ENCODE data around the gene BRINP3. TPM values are rescaled to one million over a fixed set of nuclear protein-coding genes. Genes with fewer than 3 reads are reported as not detected.

BRINP3 gene
- total RNA-seq, 1 experiment from 2014 or later: not detected

DNA sequence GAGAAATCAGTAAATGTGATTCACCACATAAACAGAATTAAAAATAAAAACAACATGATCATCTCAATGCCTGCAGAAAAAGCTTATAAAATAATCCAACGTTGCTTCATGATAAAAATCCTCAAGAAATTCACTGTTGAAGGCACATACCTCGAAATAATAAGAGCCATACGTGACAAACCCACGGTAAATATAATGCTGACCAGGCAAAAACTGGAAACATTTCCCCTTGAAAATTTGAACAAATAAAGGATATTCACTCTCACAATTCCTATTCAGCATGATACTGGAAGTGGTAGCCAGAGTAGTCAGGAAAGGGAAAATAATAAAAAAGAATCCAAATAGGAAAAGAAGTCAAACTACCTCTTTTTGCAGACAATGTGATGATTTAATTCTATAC lies 148.8 kb downstream of the BRINP3 start:
- TF ChIP-seq CTCF (conservative IDR thresholded peaks at IDR 0.05): no peak
- Mint-ChIP-seq H3K27ac (no peak overlapping the region), H3K4me1 (no peaks in the 10 kb centered on the region), H3K36me3 (ENCODE audit: insufficient read depth in 1 of 3, low read depth in 3 of 3) (no peaks in the 10 kb centered on the region), H3K9me3 (no peaks in the 10 kb centered on the region), H3K4me3 (no peak overlapping the region), H3K27me3 (ENCODE audit: low read depth) (no peaks in the 10 kb centered on the region)
- Histone ChIP-seq H2BK120ac (ENCODE audit: low read depth, low read length, poor library complexity, severe bottlenecking) (no peak overlapping the region), H3K9me3 (ENCODE audit: control insufficient read depth, low read depth, low read length) (no peaks in the 10 kb centered on the region), H3K79me2 (ENCODE audit: insufficient read depth, low read length) (no peaks in the 10 kb centered on the region), H2BK5ac (ENCODE audit: insufficient read length, low read length) (no peak overlapping the region), H3K4ac (ENCODE audit: low read depth, low read length) (no peak overlapping the region), H3K23ac (ENCODE audit: insufficient read length, low read depth, low read length) (no peak overlapping the region), H4K5ac (ENCODE audit: insufficient read length, low read depth, low read length) (no peak overlapping the region), H2AFZ (ENCODE audit: low read length) (no peak overlapping the region), H3K14ac (ENCODE audit: insufficient read depth, low read length) (no peak overlapping the region), H3K18ac (ENCODE audit: insufficient read length, low read depth, low read length) (no peak overlapping the region), H3T11ph (ENCODE audit: low read length) (no peak overlapping the region), H4K8ac (replicated peaks; ENCODE audit: insufficient read length, low read depth, low read length) (no peak overlapping the region), H2BK12ac (ENCODE audit: insufficient read length, low read depth, low read length) (no peak overlapping the region), H3K27ac (ENCODE audit: insufficient read length, low read depth, low read length) (no peak overlapping the region), H3K27me3 (ENCODE audit: insufficient read depth, low read length) (no peaks in the 10 kb centered on the region), H4K20me1 (ENCODE audit: control insufficient read depth, insufficient read depth, insufficient read length) (no peaks in the 10 kb centered on the region), H3K79me1 (ENCODE audit: insufficient read depth, low read depth, low read length, poor library complexity, severe bottlenecking) (no peaks in the 10 kb centered on the region), H2BK20ac (ENCODE audit: low read depth, low read length, poor library complexity, severe bottlenecking) (no peak overlapping the region), H3K9ac (ENCODE audit: extremely low read depth, insufficient read length, low read length) (no peak overlapping the region), H2AK5ac (ENCODE audit: insufficient read length, low read length) (no peak overlapping the region), H2BK15ac (ENCODE audit: low read depth, low read length) (no peak overlapping the region), H4K91ac (ENCODE audit: insufficient read length, low read depth, low read length) (no peak overlapping the region), H3K4me2 (ENCODE audit: insufficient read depth, insufficient read length, low read length) (no peak overlapping the region), H3K56ac (ENCODE audit: insufficient read length, low read depth, low read length) (no peak overlapping the region), H3K4me1 (ENCODE audit: insufficient read depth, low read length) (no peaks in the 10 kb centered on the region), H3K23me2 (ENCODE audit: insufficient read length, low read depth, low read length, poor library complexity, severe bottlenecking) (no peaks in the 10 kb centered on the region)
- DNase-seq: no peak
- no CpG with 5 or more reads among the region's 4 CpGs for WGBS (ENCODE audit: extremely low coverage, insufficient read length, low lambda C conversion rate)
